Endothelial cell of hepatic sinusoid (primary cell): ENCODE results near the gene CNFN.

ENCODE experiments used
- in situ Hi-C: cut with HindIII; loops from 2 replicates; pipeline ENCODE4 v1.10.0; 2017; ENCODE audit warnings: low sequenced_read_pairs

Gene CNFN

GRCh38 chr19:42389899-42390298, at the start of gene CNFN:
Gene CNFN, minus strand, starts transcription at chr19:42390297. Its CDS starts 1,260 bp downstream, at chr19:42389037.
- in situ Hi-C loops, result no loop called here

- in situ Hi-C loops, result loop anchor here (25.0 kb wide), 1 partner anchor 299 kb away; the partner anchor contains the start of gene POU2F2
These were observed 45.9 kb upstream of the CNFN start for GRCh38 chr19:42436006-42436405.

GRCh38 chr19:42435316-42435715, 45.2 kb upstream of the CNFN start:
- in situ Hi-C loops, result loop anchor here (25.0 kb wide), 1 partner anchor 298 kb away; the partner anchor contains the start of gene POU2F2

GRCh38 chr19:42433503-42434260, 43.6 kb upstream of the CNFN start:
- in situ Hi-C loops, result loop anchor here (25.0 kb wide), 1 partner anchor 296 kb away; the partner anchor contains the start of gene POU2F2

GRCh38 chr19:42431486-42431885, 41.4 kb upstream of the CNFN start:
- in situ Hi-C loops, result loop anchor here (25.0 kb wide), 1 partner anchor 294 kb away; the partner anchor contains the start of gene POU2F2

- in situ Hi-C loops, result loop anchor here (25.0 kb wide), 1 partner anchor 291 kb away; the partner anchor contains the start of gene POU2F2
These were observed 38.6 kb upstream of the CNFN start for GRCh38 chr19:42428676-42429075.

GRCh38 chr19:42427313-42427712, 37.2 kb upstream of the CNFN start, which contains the start of gene LIPE:
Gene LIPE, minus strand, starts transcription at chr19:42427388. Its CDS starts 239 bp downstream, at chr19:42427149.
- in situ Hi-C loops, result loop anchor here (25.0 kb wide), 1 partner anchor 290 kb away; the partner anchor contains the start of gene POU2F2

- in situ Hi-C loops, result loop anchor here (25.0 kb wide), 1 partner anchor 289 kb away; the partner anchor contains the start of gene POU2F2
These were observed 36.5 kb upstream of the CNFN start for GRCh38 chr19:42426643-42427042.

- in situ Hi-C loops, result loop anchor here (25.0 kb wide), 1 partner anchor 287 kb away; the partner anchor contains the start of gene POU2F2
These were observed 34.6 kb upstream of the CNFN start for GRCh38 chr19:42424712-42425131.

- in situ Hi-C loops, result no loop called here
These were observed 34.2 kb upstream of the CNFN start for GRCh38 chr19:42424345-42424707.

- in situ Hi-C loops, result no loop called here
These were observed 33.6 kb upstream of the CNFN start for GRCh38 chr19:42423462-42424344.

- in situ Hi-C loops, result no loop called here
These were observed 32.9 kb upstream of the CNFN start for GRCh38 chr19:42422901-42423461.

- in situ Hi-C loops, result no loop called here
These were observed 32.2 kb upstream of the CNFN start for GRCh38 chr19:42422092-42422900.

GRCh38 chr19:42421591-42422031, 31.5 kb upstream of the CNFN start:
- in situ Hi-C loops, result no loop called here

- in situ Hi-C loops, result no loop called here
These were observed 31.0 kb upstream of the CNFN start for GRCh38 chr19:42421101-42421500.

- in situ Hi-C loops, result no loop called here
These were observed 30.0 kb upstream of the CNFN start for GRCh38 chr19:42420055-42420544.

GRCh38 chr19:42419309-42419708, 29.2 kb upstream of the CNFN start:
- in situ Hi-C loops, result loop anchor here (5.0 kb wide), 1 partner anchor 87 kb away; no protein-coding TSS in a partner anchor

GRCh38 chr19:42412661-42413076, 22.6 kb upstream of the CNFN start:
- in situ Hi-C loops, result no loop called here

- in situ Hi-C loops, result no loop called here
These were observed 22.1 kb upstream of the CNFN start for GRCh38 chr19:42412227-42412626.
